Neural progenitor cell (in vitro differentiated cells): ENCODE results near the gene SPTBN5. TPM values are rescaled to one million over a fixed set of nuclear protein-coding genes. Genes with fewer than 3 reads are reported as not detected.

Source experiments
- DNase-seq: peaks from one replicate; pipeline ENCODE4 v3.0.0-alpha.2; 2016; ENCODE audit warnings: low spot score
- H2AFZ ChIP-seq: fragments of 200-600 bp; sonication (generic); replicated peaks from 2 replicates; pipeline ENCODE4 v1.6.1; 2016; ENCODE audit warnings: antibody characterized with exemption
- H3F3A ChIP-seq: fragments of 200-600 bp; sonication (generic); 2 replicates; pipeline ENCODE4 v1.6.1; 2016; ENCODE audit warnings: antibody characterized with exemption, low read depth
- H3K27ac ChIP-seq: fragments of 200-600 bp; sonication (generic); 2 replicates; pipeline ENCODE4 v1.5.1; 2016; ENCODE audit warnings: mild to moderate bottlenecking
- H3K27me3 ChIP-seq: fragments of 200-600 bp; sonication (generic); 2 replicates; pipeline ENCODE4 v1.6.1; 2016; ENCODE audit warnings: mild to moderate bottlenecking, moderate library complexity
- H3K36me3 ChIP-seq: fragments of 200-600 bp; sonication (generic); 2 replicates; pipeline ENCODE4 v1.5.1; 2016
- H3K4me1 ChIP-seq: fragments of 200-600 bp; sonication (generic); 2 replicates; pipeline ENCODE4 v1.6.1; 2016; ENCODE audit warnings: mixed run types
- H3K4me2 ChIP-seq: fragments of 200-600 bp; sonication (generic); 2 replicates; pipeline ENCODE4 v1.6.1; 2016
- H3K4me3 ChIP-seq: fragments of 200-600 bp; sonication (generic); 2 replicates; pipeline ENCODE4 v1.5.1; 2016
- H3K79me2 ChIP-seq: fragments of 200-600 bp; sonication (generic); 2 replicates; pipeline ENCODE4 v1.6.1; 2016; ENCODE audit warnings: low read depth
- H3K9ac ChIP-seq: fragments of 200-600 bp; sonication (generic); 2 replicates; pipeline ENCODE4 v1.6.1; 2016
- H3K9me3 ChIP-seq: fragments of 200-600 bp; sonication (generic); 2 replicates; pipeline ENCODE4 v1.5.1; 2016; ENCODE audit warnings: low read depth
- H4K20me1 ChIP-seq: fragments of 200-600 bp; sonication (generic); 2 replicates; pipeline ENCODE4 v1.6.1; 2016; ENCODE audit warnings: low read depth
- H3K27ac Mint-ChIP-seq: 3 replicates; pipeline ENCODE4 v1.8.0; 2021; ENCODE audit warnings: mixed read lengths
- H3K27me3 Mint-ChIP-seq: 2 replicates; pipeline ENCODE4 v1.8.0; 2022; ENCODE audit warnings: low read depth, mild to moderate bottlenecking, inconsistent platforms, moderate library complexity, mixed read lengths; ENCODE audit not compliant: insufficient read depth
- H3K36me3 Mint-ChIP-seq: 3 replicates; pipeline ENCODE4 v1.8.0; 2021; ENCODE audit warnings: mixed read lengths
- H3K4me1 Mint-ChIP-seq: 3 replicates; pipeline ENCODE4 v1.8.0; 2021; ENCODE audit warnings: mixed read lengths
- H3K4me3 Mint-ChIP-seq: 3 replicates; pipeline ENCODE4 v1.8.0; 2021; ENCODE audit warnings: mild to moderate bottlenecking, moderate library complexity, mixed read lengths
- H3K9me3 Mint-ChIP-seq: 3 replicates; pipeline ENCODE4 v1.8.0; 2020; ENCODE audit warnings: mixed read lengths
- EZH2 ChIP-seq: fragments of 200-600 bp; sonication (generic); IDR thresholded peaks from 2 replicates; pipeline ENCODE4 v1.6.1; 2017; ENCODE audit warnings: antibody characterized with exemption, mild to moderate bottlenecking, moderate library complexity
- EZH2phosphoT487 ChIP-seq: fragments of 200-600 bp; sonication (generic); IDR thresholded peaks from 2 replicates; pipeline ENCODE4 v1.6.1; 2017; ENCODE audit warnings: antibody characterized with exemption
- total RNA-seq: library from RNA; depleted of rRNA; stranded (reverse); fragments of >200 nt; gene quantifications from 2 replicates; pipeline ENCODE4 v1.2.3, GENCODE V29; 2015; ENCODE audit warnings: low replicate concordance
- TF ChIP-seq, protein P1 (sequence below): fragments of 200-600 bp; sonication (generic); IDR thresholded peaks from 2 replicates; pipeline ENCODE4 v1.5.1; 2017; ENCODE audit warnings: antibody characterized with exemption, mild to moderate bottlenecking

SPTBN5 gene
- total RNA-seq, 1 donor from 2014 or later = not detected

DNA sequence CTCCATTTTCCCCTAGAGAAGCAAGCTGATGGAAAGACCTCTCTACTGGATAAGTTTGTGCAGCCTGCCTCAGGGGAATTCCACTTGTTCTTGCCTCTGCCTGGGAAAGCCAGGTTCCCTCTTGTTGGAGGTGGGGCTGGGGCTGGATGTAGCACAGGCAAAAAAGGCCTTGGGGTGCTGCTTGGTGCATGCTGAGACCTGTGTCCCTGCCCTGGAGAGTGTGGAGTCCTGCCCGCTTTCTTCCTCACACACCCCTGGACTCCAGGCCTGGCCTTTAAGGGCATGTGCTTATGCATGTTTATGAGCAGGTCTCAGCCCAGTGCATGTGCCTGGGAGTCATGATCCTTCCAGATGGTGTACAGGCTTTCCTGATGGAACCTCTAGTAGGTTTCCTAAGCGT, 89.5 kb downstream of the SPTBN5 start:
- H3K9me3 ChIP-seq = no peaks in the 10 kb centered on the region
- TF ChIP-seq, protein P1, sequence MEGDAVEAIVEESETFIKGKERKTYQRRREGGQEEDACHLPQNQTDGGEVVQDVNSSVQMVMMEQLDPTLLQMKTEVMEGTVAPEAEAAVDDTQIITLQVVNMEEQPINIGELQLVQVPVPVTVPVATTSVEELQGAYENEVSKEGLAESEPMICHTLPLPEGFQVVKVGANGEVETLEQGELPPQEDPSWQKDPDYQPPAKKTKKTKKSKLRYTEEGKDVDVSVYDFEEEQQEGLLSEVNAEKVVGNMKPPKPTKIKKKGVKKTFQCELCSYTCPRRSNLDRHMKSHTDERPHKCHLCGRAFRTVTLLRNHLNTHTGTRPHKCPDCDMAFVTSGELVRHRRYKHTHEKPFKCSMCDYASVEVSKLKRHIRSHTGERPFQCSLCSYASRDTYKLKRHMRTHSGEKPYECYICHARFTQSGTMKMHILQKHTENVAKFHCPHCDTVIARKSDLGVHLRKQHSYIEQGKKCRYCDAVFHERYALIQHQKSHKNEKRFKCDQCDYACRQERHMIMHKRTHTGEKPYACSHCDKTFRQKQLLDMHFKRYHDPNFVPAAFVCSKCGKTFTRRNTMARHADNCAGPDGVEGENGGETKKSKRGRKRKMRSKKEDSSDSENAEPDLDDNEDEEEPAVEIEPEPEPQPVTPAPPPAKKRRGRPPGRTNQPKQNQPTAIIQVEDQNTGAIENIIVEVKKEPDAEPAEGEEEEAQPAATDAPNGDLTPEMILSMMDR = no peak
- TF ChIP-seq EZH2phosphoT487 (no peak), EZH2 (no peak)
- Mint-ChIP-seq H3K36me3 (peaks cover 9% of the 10 kb centered on the region), H3K4me3 (no peak overlapping the region), H3K9me3 (no peaks in the 10 kb centered on the region), H3K4me1 (peaks cover 8% of the 10 kb centered on the region), H3K27me3 (peaks cover 3% of the 10 kb centered on the region), H3K27ac (peak overlapping the region; percentile 89)
- H3F3A ChIP-seq = no peaks in the 10 kb centered on the region
- no peaks in the 10 kb centered on the region for H3K79me2 ChIP-seq
- no peaks in the 10 kb centered on the region for H3K27me3 ChIP-seq
- H2AFZ ChIP-seq = no peak overlapping the region
- H3K4me3 ChIP-seq = no peak overlapping the region
- no peak overlapping the region for H3K9ac ChIP-seq
- no peaks in the 10 kb centered on the region for H4K20me1 ChIP-seq
- no peaks in the 10 kb centered on the region for H3K36me3 ChIP-seq
- H3K4me2 ChIP-seq = no peak overlapping the region
- H3K27ac ChIP-seq = no peak overlapping the region
- DNase-seq = no peak
- no peaks in the 10 kb centered on the region for H3K4me1 ChIP-seq

DNA sequence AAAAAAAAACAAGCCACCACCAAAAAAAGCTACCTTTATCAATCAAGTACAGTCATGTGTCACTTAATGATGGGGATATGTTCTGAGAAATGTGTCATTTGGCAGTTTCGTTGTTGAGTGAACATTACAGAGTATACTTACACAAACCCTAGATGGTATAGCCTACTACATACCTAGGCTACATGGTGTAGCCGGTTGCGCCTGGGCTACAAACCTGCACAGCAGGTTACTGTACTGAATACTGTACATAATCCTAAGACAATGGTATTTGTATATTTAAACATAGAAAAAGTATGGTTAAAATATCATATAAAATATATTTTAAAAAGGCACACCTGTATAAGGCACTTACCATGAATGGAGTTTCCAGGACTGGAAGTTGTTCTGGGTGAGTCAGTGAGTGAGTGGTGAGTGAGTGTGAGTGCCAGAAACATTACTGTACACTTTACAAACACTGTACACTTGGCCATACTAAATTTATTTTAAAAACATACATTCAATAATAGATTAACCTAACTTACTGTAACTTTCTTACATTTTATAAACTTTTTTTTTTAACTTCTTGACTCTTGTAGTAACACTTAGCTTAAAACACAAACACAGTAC, 91.9 kb downstream of the SPTBN5 start:
- Histone ChIP-seq H3K9ac (no peak overlapping the region), H3K27me3 (no peaks in the 10 kb centered on the region), H3K79me2 (no peaks in the 10 kb centered on the region), H4K20me1 (peaks cover 9% of the 10 kb centered on the region), H3F3A (no peaks in the 10 kb centered on the region), H3K27ac (no peak overlapping the region), H3K4me3 (no peak overlapping the region), H3K4me1 (no peaks in the 10 kb centered on the region), H2AFZ (no peak overlapping the region), H3K4me2 (no peak overlapping the region), H3K9me3 (no peaks in the 10 kb centered on the region), H3K36me3 (no peaks in the 10 kb centered on the region)
- Mint-ChIP-seq H3K36me3 (peaks cover 10% of the 10 kb centered on the region), H3K4me1 (peaks cover 16% of the 10 kb centered on the region), H3K27ac (no peak overlapping the region), H3K4me3 (no peak overlapping the region), H3K27me3 (peaks cover 7% of the 10 kb centered on the region), H3K9me3 (no peaks in the 10 kb centered on the region)
- TF ChIP-seq EZH2phosphoT487 = no peak
- no peak for TF ChIP-seq EZH2
- TF ChIP-seq, protein P1 = no peak
- no peak for DNase-seq

DNA sequence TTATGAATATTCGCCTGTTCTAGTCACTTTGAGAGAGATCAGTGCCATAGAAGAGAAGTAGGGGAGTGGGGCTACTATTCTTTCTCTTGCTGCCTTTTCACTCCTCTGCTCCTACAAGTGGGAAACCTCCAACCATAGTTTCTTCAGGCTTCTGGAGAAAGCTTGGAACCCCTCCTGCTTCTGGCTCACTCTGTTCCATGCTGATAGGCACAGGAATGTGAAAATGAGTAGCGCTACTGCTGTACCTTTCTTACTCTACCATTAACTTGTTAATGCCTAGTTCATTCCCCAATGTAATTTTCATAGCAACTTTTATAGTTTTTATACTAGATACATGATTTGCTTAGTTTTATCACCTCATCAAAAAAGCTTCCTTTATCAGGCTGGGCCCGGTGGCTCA, 92.7 kb downstream of the SPTBN5 start:
- H3K4me1 ChIP-seq = no peaks in the 10 kb centered on the region
- no peak overlapping the region for H3K4me3 ChIP-seq
- H3K4me1 Mint-ChIP-seq = peaks cover 20% of the 10 kb centered on the region

More for the DNA sequence above, 92.7 kb downstream of the SPTBN5 start:
- Mint-ChIP-seq H3K4me3 (no peak overlapping the region), H3K27ac (no peak overlapping the region), H3K27me3 (peaks cover 7% of the 10 kb centered on the region), H3K36me3 (peaks cover 11% of the 10 kb centered on the region), H3K9me3 (no peaks in the 10 kb centered on the region)
- Histone ChIP-seq H3K9ac (no peak overlapping the region), H4K20me1 (peaks cover 11% of the 10 kb centered on the region), H3K27me3 (no peaks in the 10 kb centered on the region), H3F3A (no peaks in the 10 kb centered on the region), H3K4me2 (no peak overlapping the region), H3K9me3 (no peaks in the 10 kb centered on the region), H3K79me2 (no peaks in the 10 kb centered on the region), H2AFZ (no peak overlapping the region), H3K36me3 (no peaks in the 10 kb centered on the region), H3K27ac (no peak overlapping the region)
- no peak for DNase-seq
- TF ChIP-seq EZH2phosphoT487 = no peak
- TF ChIP-seq EZH2 = no peak
- TF ChIP-seq, protein P1 = no peak
